Measurements from ENCODE around the gene FAM168B.
"Not testable (repeated sequence)": the region's sequence is repeated elsewhere in the genome, so short reads cannot be mapped to it uniquely, and the experiment has no call there.

Gene FAM168B, protein sequence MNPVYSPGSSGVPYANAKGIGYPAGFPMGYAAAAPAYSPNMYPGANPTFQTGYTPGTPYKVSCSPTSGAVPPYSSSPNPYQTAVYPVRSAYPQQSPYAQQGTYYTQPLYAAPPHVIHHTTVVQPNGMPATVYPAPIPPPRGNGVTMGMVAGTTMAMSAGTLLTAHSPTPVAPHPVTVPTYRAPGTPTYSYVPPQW

GRCh38 chr2:131093006-131093695, at the start of gene FAM168B:
Gene FAM168B, minus strand, starts transcription at chr2:131093460. Its CDS starts 10,814 bp downstream, at chr2:131082646.
- peak; percentile 98 for DNase-seq

- no peak for DNase-seq
Measured at GRCh38 chr2:131142849-131143248, 49.6 kb upstream of the FAM168B start.

DNA sequence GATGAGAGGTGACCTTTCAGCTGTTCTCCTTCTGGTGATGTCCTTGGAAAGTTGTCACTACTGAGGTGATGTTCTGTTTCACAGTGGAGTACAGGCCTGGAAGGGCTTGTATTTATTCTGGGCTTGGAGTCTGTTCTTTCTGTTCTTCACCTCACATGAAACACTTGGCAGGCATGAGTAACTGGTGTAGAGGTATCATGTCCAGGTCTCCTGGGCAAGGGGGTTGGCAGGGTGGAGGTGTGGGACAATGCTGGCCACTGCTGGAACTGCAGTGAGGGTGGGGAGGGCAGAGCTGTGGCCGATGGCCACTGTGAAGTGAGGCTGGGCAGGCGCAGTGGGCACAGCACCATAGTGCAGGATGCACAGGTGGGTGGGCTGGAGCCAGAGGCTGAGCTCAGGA, 47.3 kb upstream of the FAM168B start:
- no peak for DNase-seq

GRCh38 chr2:131132729-131133128, 39.5 kb upstream of the FAM168B start:
- no peak for DNase-seq

- DNase-seq = no peak
Measured at GRCh38 chr2:131130298-131130596, 37.0 kb upstream of the FAM168B start.

GRCh38 chr2:131127981-131128380, 34.7 kb upstream of the FAM168B start:
- no peak for DNase-seq

DNA sequence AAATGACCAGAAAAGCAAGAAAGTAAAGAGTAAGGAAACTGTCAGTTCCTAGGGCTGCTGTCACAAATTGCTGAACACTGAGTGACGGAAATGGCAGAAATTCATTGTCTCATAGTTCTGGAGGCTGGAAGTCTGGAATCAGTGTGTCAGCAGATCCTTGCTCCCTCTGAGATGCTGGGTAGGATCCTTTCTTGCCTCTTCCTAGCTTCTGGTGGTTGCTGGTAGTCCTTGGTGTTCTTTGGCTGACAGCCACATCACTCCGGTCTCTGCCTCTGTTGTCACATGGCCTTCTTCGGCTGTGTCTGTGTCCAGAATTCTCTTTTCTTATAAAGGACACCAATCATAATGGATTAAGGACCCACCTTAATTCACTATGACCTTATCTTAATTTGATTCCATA, 33.8 kb upstream of the FAM168B start:
- DNase-seq = no peak

- no peak for DNase-seq
Measured at GRCh38 chr2:131126436-131126835, 33.2 kb upstream of the FAM168B start.

GRCh38 chr2:131125195-131125757, 32.0 kb upstream of the FAM168B start:
- DNase-seq = no peak

GRCh38 chr2:131123192-131123591, 29.9 kb upstream of the FAM168B start:
- no peak for DNase-seq

DNA sequence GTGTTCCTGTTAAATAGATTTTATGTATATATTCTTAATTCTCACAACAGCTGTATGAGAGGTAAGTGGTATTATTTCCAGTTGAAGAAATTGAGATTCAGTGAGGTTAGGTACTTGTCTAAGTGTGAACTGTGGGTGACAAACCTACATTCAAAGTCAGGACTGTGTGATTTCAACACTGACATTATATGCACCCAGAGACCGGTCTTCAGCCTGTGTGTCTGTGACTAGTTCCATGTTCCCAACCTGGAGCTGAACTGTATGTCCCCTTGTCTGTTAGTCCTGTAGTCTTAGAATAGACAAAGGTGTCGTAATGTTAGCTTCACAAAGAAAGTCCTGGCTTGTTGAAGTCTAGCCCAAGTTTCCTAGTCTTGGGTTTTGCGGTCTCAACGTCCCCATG, 29.2 kb upstream of the FAM168B start:
- no peak for DNase-seq

DNA sequence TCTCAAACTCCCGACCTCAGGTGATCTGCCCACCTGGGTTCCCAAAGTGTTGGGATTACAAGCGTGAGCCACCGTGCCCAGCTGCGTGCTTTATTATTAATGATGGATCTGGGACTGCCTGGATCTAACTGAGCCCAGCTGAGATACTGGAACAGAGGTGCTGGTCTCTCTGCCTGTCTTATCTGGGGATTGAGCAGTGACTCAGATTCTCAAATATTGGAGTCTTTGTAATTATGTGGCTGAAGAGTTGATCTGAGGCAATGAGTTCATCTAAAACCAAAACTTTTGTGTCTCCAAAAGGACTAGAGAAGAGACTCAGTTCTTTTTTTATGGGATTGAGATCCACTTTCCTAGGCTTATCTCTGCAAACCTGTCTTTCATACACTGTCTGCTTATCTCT, 28.2 kb upstream of the FAM168B start:
- no peak for DNase-seq

- no peak for DNase-seq
Measured at GRCh38 chr2:131120815-131121317, 27.6 kb upstream of the FAM168B start.

GRCh38 chr2:131115752-131116151, 22.5 kb upstream of the FAM168B start:
- no peak for DNase-seq

DNA sequence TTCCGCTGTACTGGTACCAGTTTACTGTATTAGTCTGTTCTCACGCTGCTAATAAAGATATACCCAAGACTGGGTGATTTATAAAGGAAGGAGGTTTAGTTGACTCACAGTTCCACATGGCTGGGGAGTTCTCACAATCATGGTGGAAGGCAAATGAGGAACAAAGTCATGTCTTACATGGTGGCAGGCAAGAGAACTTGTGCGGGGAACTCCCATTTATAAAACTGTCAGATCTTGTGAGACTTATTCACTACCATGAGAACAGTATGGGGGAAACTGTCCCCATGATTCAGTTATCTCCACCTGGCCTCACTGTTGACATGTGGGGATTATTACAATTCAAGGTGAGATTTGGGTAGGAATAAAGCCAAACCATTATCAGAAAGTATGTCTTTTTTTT, 21.7 kb upstream of the FAM168B start:
- not testable (repeated sequence) for DNase-seq

DNA sequence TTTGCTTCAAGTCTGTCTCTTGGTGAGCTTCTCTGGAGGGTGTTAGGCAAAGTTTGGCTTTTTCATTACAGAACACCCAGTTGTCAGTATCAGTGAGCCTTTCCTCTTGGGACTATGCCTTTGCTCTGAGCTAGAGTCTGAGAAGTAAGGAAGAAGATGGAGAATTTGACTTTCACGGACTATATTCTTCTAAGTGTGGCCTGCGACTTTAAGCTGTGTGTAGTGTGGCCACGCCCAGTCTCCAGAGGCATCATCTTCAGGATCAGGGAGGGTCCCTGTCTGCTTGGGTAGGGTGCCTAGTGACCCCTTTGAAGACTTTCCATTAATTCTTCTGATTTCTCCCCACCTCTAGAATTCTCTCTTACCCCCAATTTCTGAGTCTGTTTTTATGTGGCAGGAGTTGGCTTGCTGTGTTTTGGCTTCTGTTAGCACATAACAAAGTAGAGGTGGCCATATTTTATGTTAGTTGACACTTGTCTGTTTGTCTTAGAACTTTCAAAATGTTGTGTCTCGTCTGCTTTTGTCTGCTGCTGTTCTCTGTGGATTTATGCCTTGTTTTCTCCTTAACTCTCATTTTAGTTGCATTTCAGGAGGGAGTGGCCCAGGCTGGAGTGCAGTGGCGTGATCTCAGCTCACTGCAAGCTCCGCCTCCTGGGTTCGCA, 20.4 kb upstream of the FAM168B start:
- no peak for DNase-seq

GRCh38 chr2:131112529-131112928, 19.3 kb upstream of the FAM168B start:
- DNase-seq = no peak

- peak; percentile 9 for DNase-seq
Measured at GRCh38 chr2:131105950-131106801, 12.9 kb upstream of the FAM168B start.

GRCh38 chr2:131105156-131105949, 12.1 kb upstream of the FAM168B start, which contains the start of gene PLEKHB2:
Gene PLEKHB2, plus strand, starts transcription at chr2:131105336. Its CDS starts 15,606 bp downstream, at chr2:131120942.
- peak; percentile 99 for DNase-seq

DNA sequence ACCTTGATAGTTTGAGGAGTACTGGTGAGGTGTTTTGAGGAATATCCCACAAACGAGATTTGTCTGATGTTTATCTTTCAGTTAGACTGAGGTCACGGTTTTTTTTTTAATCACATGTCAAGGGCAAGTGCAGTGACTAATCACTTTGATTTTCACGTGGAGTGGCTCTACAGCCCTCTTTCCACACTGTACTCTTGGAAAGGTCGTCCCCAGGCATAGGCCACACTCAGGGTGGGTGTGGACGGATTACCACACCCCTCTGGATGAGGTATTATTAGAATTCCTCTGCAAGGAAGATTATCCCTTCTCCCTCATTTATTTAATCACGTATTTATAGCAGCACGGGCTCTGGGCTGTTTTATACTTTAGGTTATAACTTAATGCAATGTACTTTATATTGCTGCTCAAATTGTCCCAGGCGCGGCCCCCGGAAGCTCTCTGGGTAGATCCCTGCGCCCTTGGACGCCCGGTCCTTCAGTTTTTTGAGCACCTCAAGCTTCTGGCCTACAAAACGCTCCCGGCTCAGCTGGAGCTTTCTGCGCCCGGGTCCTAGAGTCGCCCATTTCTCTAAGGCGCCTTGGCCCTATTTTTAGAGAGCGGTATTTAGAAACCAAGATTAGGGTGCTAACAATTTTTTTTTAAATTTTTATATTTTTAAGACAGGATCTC, 11.4 kb upstream of the FAM168B start:
- DNase-seq = no peak

- no peak for DNase-seq
Measured at GRCh38 chr2:131103165-131103564, 9.9 kb upstream of the FAM168B start.

Data from retina (tissue), 1 donor.